Transverse colon (tissue), 4 donors: Measurements from ENCODE around the gene NEO1. TPM values are rescaled to one million over a fixed set of nuclear protein-coding genes. Genes with fewer than 3 reads are reported as not detected.

ENCODE experiments used
- DNase-seq: peaks from one replicate; pipeline ENCODE4 v3.0.0-alpha.2; 2019
- H3K27ac ChIP-seq, 4 donors: fragments of 200-600 bp; sonication (generic); 2 replicates each; pipeline ENCODE4 v1.5.1; 2016 to 2018; ENCODE audit warnings: inconsistent platforms in 4 of 4
- H3K27me3 ChIP-seq: fragments of 200-600 bp; sonication (generic); 2 replicates; pipeline ENCODE4 v1.5.1; 2017; ENCODE audit warnings: inconsistent platforms
- H3K36me3 ChIP-seq, 4 donors: fragments of 200-600 bp; sonication (generic); 2 replicates each; pipeline ENCODE4 v1.5.1; 2017 to 2019; ENCODE audit warnings: inconsistent platforms in 4 of 4
- H3K4me1 ChIP-seq, 4 donors: fragments of 200-600 bp; sonication (generic); 2 replicates each; pipeline ENCODE4 v1.5.1; 2017 to 2020; ENCODE audit warnings: inconsistent platforms in 4 of 4
- H3K4me3 ChIP-seq, 4 donors: fragments of 200-600 bp; sonication (generic); 1 replicate in 1 of 4; 2 replicates in 3 of 4; pipeline versions ENCODE4 v1.5.1 to v1.6.1; 2017 to 2019; ENCODE audit warnings: inconsistent platforms in 4 of 4
- H3K9me3 ChIP-seq, 2 donors: fragments of 200-600 bp; sonication (generic); 2 replicates each; pipeline ENCODE4 v1.5.1; 2017 to 2019; ENCODE audit warnings: inconsistent platforms in 2 of 2
- EP300 ChIP-seq: sonication (generic); formaldehyde crosslinking; IDR thresholded peaks from one replicate; pipeline ENCODE4 v1.6.1; 2017; ENCODE audit warnings: antibody characterized with exemption, low read depth
- POLR2A ChIP-seq: fragments of 450-650 bp; IDR thresholded peaks from one replicate; pipeline ENCODE4 v1.6.1; 2016; ENCODE audit warnings: antibody characterized with exemption, mild to moderate bottlenecking, moderate library complexity
- POLR2AphosphoS5 ChIP-seq, 3 donors: sonication (generic); formaldehyde crosslinking; IDR thresholded peaks; one replicate each; pipeline ENCODE4 v1.6.1; 2016; ENCODE audit warnings: antibody characterized with exemption in 3 of 3
- WGBS, 2 donors: methylation state at CpG; one replicate each; pipeline ENCODE4 v1.1.5; 2018; ENCODE audit warnings: low coverage in 1 of 2; 5-methylcytosine and 5-hydroxymethylcytosine counted together
- in situ Hi-C, 4 donors: fragments of 200-750 bp; cut with MboI; loops; one replicate each; pipeline versions ENCODE4 v1.15.0 to v1.15.1; 2017; ENCODE audit warnings: low sequenced_read_pairs in 3 of 4, low pct_ligation_motif_present in 1 of 4, low pct_unique_long_range_greater_than_20kb in 1 of 4
- intact Hi-C: fragments of 100-400 bp; cut with DNase I; formaldehyde crosslinking; loops from one replicate; pipeline ENCODE4 v1.15.1; 2023; ENCODE audit warnings: low total_unique reads
- total RNA-seq, 4 donors: library from RNA; depleted of rRNA; stranded (reverse); fragments of >200 nt; gene quantifications; one replicate each; pipeline ENCODE4 v1.1.0, GENCODE V29; 2016
- TF ChIP-seq, protein P1 (sequence below), 5 experiments: fragments of 200-600 bp in 3 of 5; fragments of 450-650 bp in 2 of 5; sonication (generic) in 3 of 5; IDR thresholded peaks; 1 replicate in 2 of 5; 2 replicates in 3 of 5; pipeline ENCODE4 v1.5.1; 2016 to 2017; ENCODE audit warnings: antibody characterized with exemption in 5 of 5, inconsistent platforms in 3 of 5, mild to moderate bottlenecking in 2 of 5, moderate library complexity in 1 of 5

The NEO1 gene
- total RNA-seq, 4 donors from 2014 or later: 100 to 188 (median 135) TPM

DNA sequence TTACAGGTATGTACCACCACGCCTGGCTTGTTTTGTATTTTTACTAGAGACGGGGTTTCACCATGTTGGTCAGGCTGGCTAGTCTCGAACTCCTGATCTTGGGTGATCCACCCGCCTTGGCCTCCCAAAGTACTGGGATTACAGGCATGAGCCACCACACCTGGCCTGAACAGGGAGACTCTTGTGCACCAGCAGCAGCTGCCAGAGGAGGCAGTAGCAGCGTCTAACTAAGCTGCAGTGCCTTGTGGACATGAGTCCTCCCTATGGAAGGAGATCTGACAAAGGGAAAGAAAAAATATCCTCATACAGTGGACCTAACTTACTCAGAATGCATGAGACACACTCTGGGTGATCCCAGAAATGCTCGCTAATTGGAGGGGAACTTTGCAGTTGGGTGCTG is 36.8 kb upstream of the NEO1 start:
- no peak for TF ChIP-seq POLR2A
- no peak for TF ChIP-seq EP300
- no peak for TF ChIP-seq POLR2AphosphoS5 (IDR thresholded peaks at IDR 0.05)
- TF ChIP-seq, protein P1, sequence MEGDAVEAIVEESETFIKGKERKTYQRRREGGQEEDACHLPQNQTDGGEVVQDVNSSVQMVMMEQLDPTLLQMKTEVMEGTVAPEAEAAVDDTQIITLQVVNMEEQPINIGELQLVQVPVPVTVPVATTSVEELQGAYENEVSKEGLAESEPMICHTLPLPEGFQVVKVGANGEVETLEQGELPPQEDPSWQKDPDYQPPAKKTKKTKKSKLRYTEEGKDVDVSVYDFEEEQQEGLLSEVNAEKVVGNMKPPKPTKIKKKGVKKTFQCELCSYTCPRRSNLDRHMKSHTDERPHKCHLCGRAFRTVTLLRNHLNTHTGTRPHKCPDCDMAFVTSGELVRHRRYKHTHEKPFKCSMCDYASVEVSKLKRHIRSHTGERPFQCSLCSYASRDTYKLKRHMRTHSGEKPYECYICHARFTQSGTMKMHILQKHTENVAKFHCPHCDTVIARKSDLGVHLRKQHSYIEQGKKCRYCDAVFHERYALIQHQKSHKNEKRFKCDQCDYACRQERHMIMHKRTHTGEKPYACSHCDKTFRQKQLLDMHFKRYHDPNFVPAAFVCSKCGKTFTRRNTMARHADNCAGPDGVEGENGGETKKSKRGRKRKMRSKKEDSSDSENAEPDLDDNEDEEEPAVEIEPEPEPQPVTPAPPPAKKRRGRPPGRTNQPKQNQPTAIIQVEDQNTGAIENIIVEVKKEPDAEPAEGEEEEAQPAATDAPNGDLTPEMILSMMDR (IDR thresholded peaks at IDR 0.05): no peak
- Histone ChIP-seq H3K36me3 (no peaks in the 10 kb centered on the region), H3K27ac (no peak overlapping the region), H3K27me3 (no peaks in the 10 kb centered on the region), H3K9me3 (no peaks in the 10 kb centered on the region), H3K4me1 (peaks cover 0 to 8% (median 0%) of the 10 kb centered on the region in 4 donors), H3K4me3 (no peak overlapping the region)
- in situ Hi-C loops: no loop called here
- no peak for DNase-seq
- 95 to 100% methylated on average over 1 to 6 of the region's 6 CpGs for WGBS, 2 donors
- intact Hi-C loops: no loop called here

DNA sequence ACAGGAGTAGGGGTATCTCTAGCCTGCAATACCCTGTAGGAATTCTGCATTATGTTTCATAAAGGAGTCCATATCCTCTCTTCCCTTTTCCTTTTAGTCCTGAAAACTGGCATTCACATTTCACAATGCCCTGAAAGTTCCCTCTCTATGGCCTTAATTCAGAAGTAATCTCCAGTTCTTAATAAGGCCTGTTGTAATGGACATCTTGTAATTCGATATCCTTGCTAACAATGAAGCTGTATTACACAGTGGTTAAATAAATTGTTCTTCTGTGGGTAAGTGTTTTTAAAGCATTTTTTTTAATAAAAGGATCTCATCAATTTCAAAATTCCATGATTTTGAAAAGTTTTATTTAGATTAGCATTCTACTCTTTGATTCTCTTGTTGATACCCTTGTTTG is 34.3 kb upstream of the NEO1 start:
- in situ Hi-C loops: no loop called here
- no peak for TF ChIP-seq POLR2AphosphoS5 (IDR thresholded peaks at IDR 0.05)
- TF ChIP-seq, protein P1 (IDR thresholded peaks at IDR 0.05): no peak
- no peak for TF ChIP-seq POLR2A
- TF ChIP-seq EP300: no peak
- no peak overlapping the region for H3K27ac ChIP-seq
- H3K27me3 ChIP-seq: no peaks in the 10 kb centered on the region
- 91 to 100% methylated on average over 1 of the region's 1 CpG for WGBS, 2 donors
- H3K36me3 ChIP-seq: no peaks in the 10 kb centered on the region
- H3K9me3 ChIP-seq: no peaks in the 10 kb centered on the region
- intact Hi-C loops: no loop called here
- no peak overlapping the region for H3K4me3 ChIP-seq
- peaks cover 0 to 8% (median 0%) of the 10 kb centered on the region in 4 donors for H3K4me1 ChIP-seq
- no peak for DNase-seq

DNA sequence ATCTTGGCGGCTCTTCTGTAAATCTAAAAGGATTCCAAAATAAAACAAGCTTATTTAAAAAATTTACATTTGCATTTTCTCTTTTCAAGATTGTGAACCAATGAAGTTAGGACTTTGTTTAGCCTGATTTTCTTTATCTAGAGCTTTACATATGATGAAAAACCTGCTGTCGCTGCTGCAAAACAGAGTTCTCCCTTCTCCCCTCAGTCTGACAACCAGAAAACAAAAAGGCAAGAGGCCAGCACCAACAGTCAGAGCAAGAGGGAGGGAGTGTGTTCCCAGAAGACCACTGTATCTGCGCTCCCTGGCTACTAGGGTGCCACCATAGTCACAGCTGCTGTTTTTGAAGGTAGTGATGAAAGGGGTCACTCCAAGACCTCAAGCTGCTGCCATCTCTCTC is 33.1 kb upstream of the NEO1 start:
- H3K27me3 ChIP-seq: no peaks in the 10 kb centered on the region
- H3K9me3 ChIP-seq: no peaks in the 10 kb centered on the region
- no peak overlapping the region for H3K27ac ChIP-seq
- H3K36me3 ChIP-seq: no peaks in the 10 kb centered on the region
- in situ Hi-C loops: no loop called here
- intact Hi-C loops: no loop called here
- no peak for TF ChIP-seq EP300
- TF ChIP-seq, protein P1 (IDR thresholded peaks at IDR 0.05): no peak
- TF ChIP-seq POLR2AphosphoS5 (IDR thresholded peaks at IDR 0.05): no peak
- no peak for TF ChIP-seq POLR2A
- WGBS, 2 donors: 93 to 96% methylated on average over 3 of the region's 3 CpGs
- no peak for DNase-seq
- no peak overlapping the region for H3K4me3 ChIP-seq
- peaks cover 0 to 8% (median 0%) of the 10 kb centered on the region in 4 donors for H3K4me1 ChIP-seq

DNA sequence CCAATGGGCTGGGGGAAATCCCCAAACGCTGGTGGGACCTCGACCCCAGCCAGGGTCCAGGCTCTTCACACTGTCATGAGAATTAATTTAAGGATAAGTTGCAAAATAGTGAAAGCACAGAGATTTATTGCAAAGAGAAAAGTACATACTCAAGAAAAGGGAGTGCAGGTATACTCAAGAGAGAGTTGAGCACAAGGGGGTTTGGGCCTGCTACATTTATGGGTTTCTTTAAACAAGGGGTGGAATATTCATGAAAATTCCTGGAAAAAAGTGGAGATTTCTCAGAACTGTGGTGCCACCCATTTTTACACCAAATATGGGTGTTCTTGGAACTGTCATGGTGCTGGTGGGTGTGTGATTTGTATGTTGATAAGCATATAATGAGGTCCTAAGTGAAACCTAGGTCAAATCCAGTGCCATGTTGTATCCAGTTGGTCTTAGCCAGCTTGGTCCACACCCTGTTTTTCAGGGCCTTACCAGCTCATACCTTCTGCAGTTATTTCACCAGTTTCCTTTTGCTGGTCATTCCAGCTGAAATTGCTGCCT is 32.6 kb upstream of the NEO1 start:
- WGBS, 2 donors: 20 to 64% methylated on average over 1 to 2 of the region's 2 CpGs
- Histone ChIP-seq H3K36me3 (no peaks in the 10 kb centered on the region), H3K27ac (no peak overlapping the region), H3K27me3 (no peaks in the 10 kb centered on the region), H3K4me3 (no peak overlapping the region), H3K4me1 (peaks cover 0 to 8% (median 0%) of the 10 kb centered on the region in 4 donors), H3K9me3 (no peaks in the 10 kb centered on the region)
- in situ Hi-C loops: no loop called here
- DNase-seq: no peak
- TF ChIP-seq POLR2AphosphoS5 (IDR thresholded peaks at IDR 0.05) (no peak), EP300 (no peak), POLR2A (no peak)
- TF ChIP-seq, protein P1 (IDR thresholded peaks at IDR 0.05): no peak
- intact Hi-C loops: no loop called here
